Measurements from ENCODE around the gene BAG1. TPM values are rescaled to one million over a fixed set of nuclear protein-coding genes. Genes with fewer than 3 reads are reported as not detected.

The BAG1 gene
- total and polyA plus RNA-seq, 4 donors = 35.1 to 55.2 (median 43.0) TPM

GRCh38 chr9:33295571-33295970 lies 31.1 kb upstream of the BAG1 start:
- TF ChIP-seq GABPA (IDR thresholded peaks at IDR 0.05 in 1 of 2, conservative IDR thresholded peaks at IDR 0.05 in 1 of 2) = no peak
- no peak for TF ChIP-seq RAD21 (IDR thresholded peaks at IDR 0.05)
- TF ChIP-seq TAF1 (conservative IDR thresholded peaks at IDR 0.05) = no peak
- TF ChIP-seq NR2F2 (IDR thresholded peaks at IDR 0.05) = no peak
- no peak for TF ChIP-seq REST (IDR thresholded peaks at IDR 0.05)
- TF ChIP-seq SP1 (IDR thresholded peaks at IDR 0.05) = no peak
- H3K4me1 ChIP-seq (ENCODE audit: control insufficient read depth in 4 of 4, insufficient read depth in 4 of 4, low read length in 3 of 4) = peaks cover 18 to 84% (median 77%) of the 10 kb centered on the region in 4 donors
- no peak overlapping the region for H3K9ac ChIP-seq (ENCODE audit: low read depth in 1 of 2, low read length in 2 of 2)
- no peak overlapping the region for H3K4me3 ChIP-seq (ENCODE audit: low read depth in 1 of 3, low read length in 3 of 3)
- H3K9me3 ChIP-seq (ENCODE audit: control insufficient read depth in 4 of 4, low read length in 3 of 4) = no peaks in the 10 kb centered on the region
- H3K36me3 ChIP-seq (ENCODE audit: control insufficient read depth in 4 of 4, insufficient read depth in 3 of 4, low read depth in 1 of 4, low read length in 3 of 4) = peaks cover 6 to 42% (median 18%) of the 10 kb centered on the region in 4 donors
- no peaks in the 10 kb centered on the region for H3K27me3 ChIP-seq (ENCODE audit: control insufficient read depth in 4 of 4, insufficient read depth in 4 of 4, low read length in 3 of 4)
- no peak for DNase-seq (ENCODE audit: low spot score)
- H3K27ac ChIP-seq (ENCODE audit: low read depth in 1 of 2, low read length in 2 of 2) = no peak overlapping the region
- 92% methylated on average over 2 of the region's 2 CpGs for WGBS

GRCh38 chr9:33294670-33295432 lies 30.3 kb upstream of the BAG1 start:
- WGBS = 74% methylated on average over 12 of the region's 12 CpGs
- no peak overlapping the region for H3K9ac ChIP-seq (ENCODE audit: low read depth in 1 of 2, low read length in 2 of 2)
- DNase-seq (ENCODE audit: low spot score) = no peak
- no peaks in the 10 kb centered on the region for H3K9me3 ChIP-seq (ENCODE audit: control insufficient read depth in 4 of 4, low read length in 3 of 4)
- peaks cover 18 to 78% (median 72%) of the 10 kb centered on the region in 4 donors for H3K4me1 ChIP-seq (ENCODE audit: control insufficient read depth in 4 of 4, insufficient read depth in 4 of 4, low read length in 3 of 4)
- H3K27ac ChIP-seq (ENCODE audit: low read depth in 1 of 2, low read length in 2 of 2) = peak overlapping the region; percentile 81 to 84
- H3K4me3 ChIP-seq (ENCODE audit: low read depth in 1 of 3, low read length in 3 of 3) = no peak overlapping the region
- H3K36me3 ChIP-seq (ENCODE audit: control insufficient read depth in 4 of 4, insufficient read depth in 3 of 4, low read depth in 1 of 4, low read length in 3 of 4) = peaks cover 6 to 39% (median 16%) of the 10 kb centered on the region in 4 donors
- H3K27me3 ChIP-seq (ENCODE audit: control insufficient read depth in 4 of 4, insufficient read depth in 4 of 4, low read length in 3 of 4) = no peaks in the 10 kb centered on the region
- no peak for TF ChIP-seq REST (IDR thresholded peaks at IDR 0.05)
- no peak for TF ChIP-seq MAX (IDR thresholded peaks at IDR 0.05)
- no peak for TF ChIP-seq HNF4A (conservative IDR thresholded peaks at IDR 0.05)
- no peak for TF ChIP-seq HNF4G (IDR thresholded peaks at IDR 0.05)

Data from liver (tissue), 9 donors.